Activated CD8-positive, alpha-beta T cell treated with anti-CD3 and anti-CD28 coated beads, Interleukin-2, amount 10 ng/mL, durations not matched to agents 7 days and 5 days (primary cell): ENCODE results near the gene HSPA9. TPM values are rescaled to one million over a fixed set of nuclear protein-coding genes. Genes with fewer than 3 reads are reported as not detected.

ENCODE experiments used
- ATAC-seq: fragments of 150-1000 bp; cut with Tn5 transposase; one replicate; pipeline ENCODE4 v1.10.0; 2021; ENCODE audit warnings: moderate library complexity
- CTCF ChIA-PET: fragments of 350-600 bp; sonication (Branson Sonifier 250); formaldehyde crosslinking; loops from one replicate; lab custom pipeline; 2021; ENCODE audit warnings: antibody characterized with exemption; lab: Charles Lee
- POLR2A ChIA-PET: fragments of 350-600 bp; sonication (Branson Sonifier 250); formaldehyde crosslinking; loops from one replicate; lab custom pipeline; 2021; ENCODE audit warnings: antibody characterized with exemption; lab: Charles Lee
- DNase-seq: peaks from one replicate; pipeline ENCODE4 v3.0.0-alpha.2; 2020
- H3K27ac Mint-ChIP-seq: one replicate; pipeline ENCODE4 v1.8.0; 2021; ENCODE audit warnings: mild to moderate bottlenecking, mixed read lengths
- H3K27me3 Mint-ChIP-seq: one replicate; pipeline ENCODE4 v1.8.0; 2021; ENCODE audit warnings: low read depth, mixed read lengths
- H3K36me3 Mint-ChIP-seq: one replicate; pipeline ENCODE4 v1.8.0; 2021; ENCODE audit warnings: low read depth, mixed read lengths
- H3K4me1 Mint-ChIP-seq: one replicate; pipeline ENCODE4 v1.8.0; 2021; ENCODE audit warnings: low read depth, mixed read lengths
- H3K4me3 Mint-ChIP-seq: one replicate; pipeline ENCODE4 v1.8.0; 2021; ENCODE audit warnings: mild to moderate bottlenecking, mixed read lengths
- H3K9me3 Mint-ChIP-seq: one replicate; pipeline ENCODE4 v1.8.0; 2022; ENCODE audit warnings: mixed read lengths; ENCODE audit not compliant: insufficient read depth
- total RNA-seq, 2 experiments: library from RNA; stranded (reverse); gene quantifications; one replicate each; pipeline ENCODE4 v1.2.3, GENCODE V29; 2021

HSPA9 gene
- total RNA-seq, result 100 to 1,000 TPM; 214 to 216 TPM

- ATAC-seq (peak; percentile 87), DNase-seq (peak; percentile 98)
- Mint-ChIP-seq H3K4me1 (peaks cover 35% of the 10 kb centered on the region), H3K4me3 (peak within 1 kb of the TSS; percentile 92), H3K9me3 (no peaks in the 10 kb centered on the region), H3K27ac (peak within 1 kb of the TSS; percentile 100), H3K27me3 (no peaks in the 10 kb centered on the region), H3K36me3 (peaks cover 41% of the 10 kb centered on the region)
- ChIA-PET POLR2A (interaction anchor here (0.5 to 3.6 kb wide), 20 partner anchors 10 to 1532 kb away, joined by 3 to 51 read pairs (median 4); partner anchors contain the start of genes EGR1, ETF1, FAM53C and MATR3), CTCF (interaction anchor here (0.6 to 2.2 kb wide), 12 partner anchors 9 to 676 kb away, joined by 3 to 12 read pairs (median 4); partner anchors contain the start of genes EGR1, ETF1 and KDM3B)
Observed at GRCh38 chr5:138575194-138576015, at the start of gene HSPA9. TSS of gene HSPA9 (minus strand) at chr5:138575401. CDS start at chr5:138575318, 83 bp downstream.

GRCh38 chr5:138623053-138623452 is 47.9 kb upstream of the HSPA9 start:
- CTCF ChIA-PET, result no interaction called here
- POLR2A ChIA-PET, result interaction anchor here (0.7 kb wide), 1 partner anchor 93 kb away, joined by 3 read pairs; no protein-coding TSS in a partner anchor
- H3K4me1 Mint-ChIP-seq, result no peaks in the 10 kb centered on the region

DNA sequence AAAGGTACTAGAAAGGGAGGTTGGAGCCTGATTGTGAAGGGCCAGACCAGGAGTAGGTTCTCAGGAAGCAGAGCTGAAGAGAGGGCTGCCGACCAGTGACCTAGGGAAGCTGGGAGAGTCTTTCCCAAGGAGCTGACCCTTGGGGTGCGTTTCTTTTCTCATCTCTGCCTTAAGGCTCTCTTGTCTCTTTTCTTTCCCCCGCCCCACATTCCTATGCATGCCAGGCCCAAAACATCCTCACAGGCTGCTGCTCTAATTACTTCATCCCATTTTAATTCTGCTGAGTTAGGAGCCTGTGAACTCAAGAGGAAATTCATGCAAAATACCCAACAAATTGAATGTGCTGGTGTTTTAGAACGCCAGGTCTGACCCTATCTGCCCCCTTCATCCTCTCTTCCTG is 46.9 kb upstream of the HSPA9 start:
- H3K36me3 Mint-ChIP-seq, result no peaks in the 10 kb centered on the region
- CTCF ChIA-PET, result no interaction called here
- H3K27ac Mint-ChIP-seq, result no peak overlapping the region
- no peak overlapping the region for H3K4me3 Mint-ChIP-seq
- H3K27me3 Mint-ChIP-seq, result peaks cover 43% of the 10 kb centered on the region
- H3K4me1 Mint-ChIP-seq, result no peaks in the 10 kb centered on the region
- POLR2A ChIA-PET, result no interaction called here
- ATAC-seq (no peak), DNase-seq (no peak)
- H3K9me3 Mint-ChIP-seq, result no peaks in the 10 kb centered on the region

More at GRCh38 chr5:138623053-138623452, 47.9 kb upstream of the HSPA9 start:
- no peak for DNase-seq
- Mint-ChIP-seq H3K36me3 (no peaks in the 10 kb centered on the region), H3K27me3 (peaks cover 42% of the 10 kb centered on the region), H3K4me3 (no peak overlapping the region), H3K27ac (no peak overlapping the region), H3K9me3 (no peaks in the 10 kb centered on the region)
- no peak for ATAC-seq

DNA sequence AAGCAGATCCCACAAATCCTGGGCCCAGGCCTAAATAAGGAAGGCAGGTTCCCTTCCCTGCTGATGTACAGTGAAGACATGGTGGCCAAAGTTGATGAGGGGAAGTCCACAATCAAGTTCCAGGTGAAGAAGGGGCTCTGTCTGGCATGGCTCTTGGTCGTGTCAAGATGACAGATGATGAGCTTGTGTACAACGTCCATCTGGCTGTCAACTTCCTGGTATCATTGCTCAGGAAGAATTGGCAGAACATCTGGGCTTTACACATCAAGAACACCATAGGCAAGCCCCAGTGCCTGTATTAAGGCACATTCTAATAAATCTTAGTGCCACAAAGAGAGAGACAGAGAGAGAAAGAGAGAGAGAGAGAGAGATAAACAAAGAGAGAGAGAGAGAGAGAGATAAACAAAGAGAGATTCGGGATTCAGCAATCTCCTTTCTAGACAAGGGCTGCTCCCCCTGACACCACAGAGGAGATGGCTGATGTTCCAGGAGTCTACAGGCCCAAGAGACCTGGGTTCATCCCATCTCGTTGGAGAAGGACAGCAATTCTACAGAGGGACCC is 45.5 kb upstream of the HSPA9 start:
- ATAC-seq, result no peak
- DNase-seq, result no peak
- Mint-ChIP-seq H3K36me3 (no peaks in the 10 kb centered on the region), H3K27me3 (peaks cover 42% of the 10 kb centered on the region), H3K4me1 (no peaks in the 10 kb centered on the region), H3K9me3 (no peaks in the 10 kb centered on the region), H3K27ac (no peak overlapping the region), H3K4me3 (no peak overlapping the region)
- POLR2A ChIA-PET, result interaction anchor here (0.5 kb wide), 1 partner anchor 377 kb away, joined by 3 read pairs; no protein-coding TSS in a partner anchor
- CTCF ChIA-PET, result no interaction called here

GRCh38 chr5:138616508-138616907 is 41.3 kb upstream of the HSPA9 start:
- no peak overlapping the region for H3K27ac Mint-ChIP-seq
- H3K27me3 Mint-ChIP-seq, result peaks cover 44% of the 10 kb centered on the region
- peaks cover 3% of the 10 kb centered on the region for H3K4me1 Mint-ChIP-seq
- no peak overlapping the region for H3K4me3 Mint-ChIP-seq
- H3K36me3 Mint-ChIP-seq, result no peaks in the 10 kb centered on the region
- H3K9me3 Mint-ChIP-seq, result no peaks in the 10 kb centered on the region
- ATAC-seq, result no peak
- no peak for DNase-seq
- ChIA-PET POLR2A (no interaction called here), CTCF (no interaction called here)

DNA sequence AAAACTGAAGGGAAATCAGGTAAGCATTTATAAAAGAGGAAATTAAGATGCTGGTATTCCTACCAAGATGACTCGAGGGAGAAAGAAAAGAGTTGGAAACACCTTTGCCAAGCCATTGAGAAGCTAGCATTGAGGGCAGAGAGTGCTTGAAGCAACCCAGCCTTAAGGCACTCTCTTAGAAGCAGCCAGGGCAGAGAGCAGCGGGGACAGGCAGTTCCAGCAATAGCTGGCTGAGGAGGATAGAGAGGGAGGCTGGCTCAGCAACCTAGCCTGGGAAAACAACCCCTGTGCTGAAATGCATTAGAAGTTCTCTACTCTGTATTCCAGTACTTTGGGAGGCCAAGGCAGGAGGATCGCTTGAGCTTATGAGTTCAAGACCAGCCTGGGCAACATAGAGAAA is 40.3 kb upstream of the HSPA9 start:
- ChIA-PET CTCF (interaction anchor here (1.7 kb wide), 1 partner anchor 36 kb away, joined by 3 read pairs; no protein-coding TSS in a partner anchor), POLR2A (no interaction called here)
- H3K27me3 Mint-ChIP-seq, result peaks cover 43% of the 10 kb centered on the region
- H3K4me1 Mint-ChIP-seq, result peaks cover 10% of the 10 kb centered on the region
- DNase-seq (no peak), ATAC-seq (no peak)
- H3K9me3 Mint-ChIP-seq, result no peaks in the 10 kb centered on the region
- H3K36me3 Mint-ChIP-seq, result no peaks in the 10 kb centered on the region
- H3K4me3 Mint-ChIP-seq, result no peak overlapping the region
- no peak overlapping the region for H3K27ac Mint-ChIP-seq

GRCh38 chr5:138611678-138612218 is 36.5 kb upstream of the HSPA9 start:
- ChIA-PET POLR2A (no interaction called here), CTCF (interaction anchor here (1.2 kb wide), 1 partner anchor 18 kb away, joined by 3 read pairs; no protein-coding TSS in a partner anchor)
- Mint-ChIP-seq H3K27ac (no peak overlapping the region), H3K27me3 (peaks cover 46% of the 10 kb centered on the region), H3K36me3 (no peaks in the 10 kb centered on the region), H3K9me3 (no peaks in the 10 kb centered on the region), H3K4me1 (peaks cover 10% of the 10 kb centered on the region), H3K4me3 (no peak overlapping the region)
- DNase-seq (no peak), ATAC-seq (no peak)

DNA sequence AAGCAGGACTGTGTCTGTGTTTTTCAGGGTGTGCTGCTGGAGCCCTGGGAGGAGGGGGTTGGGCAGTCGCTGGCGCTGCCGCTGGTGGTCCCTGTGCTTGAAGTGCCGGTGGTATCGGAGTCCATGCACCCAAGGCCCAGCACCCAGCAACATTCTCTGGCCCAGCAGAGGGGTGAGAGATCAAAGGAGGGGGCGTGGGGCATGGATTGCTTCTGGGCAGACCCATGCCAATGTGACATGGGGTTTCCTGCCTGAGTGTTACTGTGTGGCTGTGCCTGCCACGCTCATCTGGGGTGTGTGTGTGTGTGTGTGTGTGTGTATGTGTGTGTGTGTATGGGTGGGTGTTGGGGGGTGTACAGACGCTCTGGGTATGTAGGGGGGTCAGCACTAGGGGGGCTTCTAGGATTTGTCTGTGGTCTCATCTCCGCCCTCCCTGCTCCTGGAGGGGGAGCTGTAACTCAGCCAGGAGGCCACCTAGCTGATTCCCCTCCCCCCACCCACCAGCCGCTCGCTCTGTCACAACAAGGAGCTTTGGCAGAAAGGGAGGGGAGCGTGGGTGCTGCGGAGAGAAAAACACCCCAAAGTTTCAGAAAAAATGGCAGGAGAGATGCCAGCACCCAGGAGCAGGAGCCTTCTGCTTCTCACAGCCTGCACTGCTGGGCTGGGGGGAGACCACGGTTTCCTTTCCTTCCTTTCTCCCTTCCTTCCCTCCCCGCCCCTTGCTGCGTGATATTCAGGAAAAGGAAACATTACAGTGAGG is 35.9 kb upstream of the HSPA9 start:
- ChIA-PET POLR2A (no interaction called here), CTCF (interaction anchor here (1.0 kb wide), 1 partner anchor 16 kb away, joined by 3 read pairs; no protein-coding TSS in a partner anchor)
- Mint-ChIP-seq H3K27me3 (peaks cover 46% of the 10 kb centered on the region), H3K9me3 (no peaks in the 10 kb centered on the region), H3K36me3 (no peaks in the 10 kb centered on the region), H3K4me1 (peaks cover 10% of the 10 kb centered on the region), H3K4me3 (no peak overlapping the region), H3K27ac (no peak overlapping the region)
- DNase-seq, result no peak
- ATAC-seq, result no peak

GRCh38 chr5:138610415-138610917 is 35.3 kb upstream of the HSPA9 start:
- Mint-ChIP-seq H3K4me3 (no peak overlapping the region), H3K27ac (no peak overlapping the region), H3K9me3 (no peaks in the 10 kb centered on the region), H3K4me1 (peaks cover 10% of the 10 kb centered on the region), H3K27me3 (peaks cover 48% of the 10 kb centered on the region), H3K36me3 (no peaks in the 10 kb centered on the region)
- ChIA-PET POLR2A (no interaction called here), CTCF (interaction anchor here (1.0 kb wide), 1 partner anchor 15 kb away, joined by 3 read pairs; no protein-coding TSS in a partner anchor)
- ATAC-seq (no peak), DNase-seq (no peak)

GRCh38 chr5:138606378-138607064 is 31.3 kb upstream of the HSPA9 start:
- Mint-ChIP-seq H3K4me3 (no peak overlapping the region), H3K9me3 (no peaks in the 10 kb centered on the region), H3K36me3 (no peaks in the 10 kb centered on the region), H3K27me3 (peaks cover 45% of the 10 kb centered on the region), H3K27ac (no peak overlapping the region), H3K4me1 (peaks cover 14% of the 10 kb centered on the region)
- ChIA-PET POLR2A (no interaction called here), CTCF (interaction anchor here (0.9 kb wide), 1 partner anchor 27 kb away, joined by 3 read pairs; no protein-coding TSS in a partner anchor)
- ATAC-seq, result no peak
- DNase-seq, result no peak
